GM18909 (cell line): ENCODE measurements around the gene TXN.

Experiments
- ATAC-seq: cut with Tn5 transposase; IDR thresholded peaks from one replicate; pipeline ENCODE4 v1.9.1; 2021; ENCODE audit warnings: mild to moderate bottlenecking; ENCODE audit not compliant: unreplicated experiment, poor library complexity

TXN gene

GRCh38 chr9:110256380-110257096 lies at the start of gene TXN:
TXN (minus strand) TSS chr9:110256507; CDS start chr9:110256435, 72 bp downstream.
- peak; percentile 77 for ATAC-seq

GRCh38 chr9:110303133-110303532 lies 46.8 kb upstream of the TXN start:
- no peak for ATAC-seq

DNA sequence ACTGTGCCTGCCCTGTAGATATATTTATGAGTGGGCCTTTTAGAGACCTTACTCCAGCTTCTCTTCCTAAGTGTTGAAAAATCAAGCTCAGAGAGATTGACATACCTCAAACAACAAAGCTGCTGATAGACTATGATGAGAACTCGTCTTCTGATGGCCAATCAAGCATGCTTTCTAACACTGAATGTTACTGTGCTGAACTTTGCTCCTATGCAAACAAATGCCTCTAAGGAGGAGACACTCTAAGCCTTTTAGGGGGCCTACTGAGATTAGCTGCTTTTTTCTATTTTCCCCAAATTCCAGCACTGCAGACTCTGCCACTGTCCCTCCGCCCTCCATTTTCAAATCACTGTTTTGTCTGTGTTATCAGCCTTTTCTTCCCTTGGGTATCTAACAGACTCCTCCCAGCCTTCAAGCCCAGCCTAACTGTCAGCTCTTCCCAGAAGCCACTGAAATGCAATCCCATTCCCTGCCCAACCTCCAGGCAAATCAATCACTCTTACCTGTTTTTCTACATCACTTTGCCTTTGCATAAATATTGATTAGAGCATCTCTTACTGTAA lies 41.8 kb upstream of the TXN start:
- no peak for ATAC-seq

DNA sequence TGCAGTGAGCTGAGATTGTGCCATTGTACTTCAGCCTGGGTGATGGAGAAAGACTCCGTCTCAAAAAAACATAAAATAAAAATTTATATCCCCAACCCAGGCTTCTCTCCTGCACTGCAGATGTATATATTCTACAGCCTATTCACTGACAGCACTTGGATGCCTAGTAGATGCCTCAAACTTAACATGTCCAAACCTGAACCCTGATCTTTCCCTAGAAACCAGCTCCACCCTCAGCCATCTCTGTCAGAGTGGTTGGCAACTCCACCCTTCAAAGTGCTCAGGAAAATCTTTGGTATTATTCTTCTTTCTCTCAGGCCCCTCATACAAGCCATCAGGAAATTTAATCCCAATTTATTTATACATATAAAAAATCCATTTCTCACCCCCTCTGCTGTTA lies 36.9 kb upstream of the TXN start:
- no peak for ATAC-seq

GRCh38 chr9:110291921-110292557 lies 35.7 kb upstream of the TXN start:
- ATAC-seq: no peak

DNA sequence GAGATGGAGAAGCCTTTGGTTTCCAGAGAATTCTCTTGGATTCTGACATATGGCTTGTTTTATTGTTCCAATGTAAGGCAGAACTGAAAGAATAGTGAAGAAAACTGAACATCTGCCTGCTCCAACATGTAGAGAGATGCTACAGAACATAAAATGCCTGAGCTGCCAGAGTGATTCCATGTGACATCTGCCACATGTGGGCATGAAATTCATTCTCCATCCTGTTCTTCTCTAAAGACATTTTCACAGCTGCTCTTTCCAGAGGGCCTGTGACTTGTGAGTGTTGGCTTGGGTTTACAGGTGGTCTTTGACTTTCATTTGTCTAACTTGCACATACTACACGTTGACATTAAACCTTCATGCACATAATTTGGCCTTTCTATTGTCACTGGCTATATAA lies 33.7 kb upstream of the TXN start:
- ATAC-seq: no peak

DNA sequence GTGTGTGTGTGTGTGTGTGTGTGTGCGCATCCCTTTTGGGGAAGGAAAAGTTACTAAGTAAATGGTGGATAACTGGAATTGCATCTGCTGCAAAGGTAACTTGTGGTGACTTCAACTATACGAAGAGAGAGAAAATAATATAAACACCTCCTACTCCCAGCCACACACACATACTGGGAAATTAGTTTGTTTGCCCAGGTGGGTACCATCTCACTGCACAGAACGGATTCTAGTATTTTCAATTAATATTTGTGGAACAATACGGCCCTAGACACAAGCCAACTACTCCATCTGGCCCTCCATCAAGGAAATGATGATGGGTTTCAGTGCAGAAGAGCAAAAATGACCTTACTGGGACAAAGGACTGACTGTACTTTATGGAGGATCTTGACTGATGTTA lies 32.2 kb upstream of the TXN start:
- no peak for ATAC-seq

DNA sequence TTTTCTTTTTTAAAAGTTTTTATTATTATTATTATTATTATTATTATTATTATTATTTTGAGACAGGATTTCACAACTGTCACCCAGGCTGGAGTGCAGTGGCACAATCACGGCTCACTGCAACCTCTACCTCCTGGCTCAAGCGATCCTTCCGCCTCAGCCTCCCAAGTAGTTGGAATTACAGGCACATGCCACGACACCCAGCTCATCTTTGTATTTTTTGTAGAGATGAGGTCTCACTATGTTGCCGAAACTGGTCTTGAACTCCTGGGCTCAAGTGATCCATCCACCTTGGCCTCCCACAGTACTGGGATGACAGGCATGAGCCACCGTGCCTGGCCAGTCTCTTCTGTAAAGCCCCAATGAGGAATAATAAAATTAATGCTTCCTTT lies 31.0 kb upstream of the TXN start:
- ATAC-seq: no peak

- ATAC-seq: no peak
Observed at GRCh38 chr9:110284211-110284844, 28.0 kb upstream of the TXN start.

- no peak for ATAC-seq
Observed at GRCh38 chr9:110283751-110284150, 27.4 kb upstream of the TXN start.

DNA sequence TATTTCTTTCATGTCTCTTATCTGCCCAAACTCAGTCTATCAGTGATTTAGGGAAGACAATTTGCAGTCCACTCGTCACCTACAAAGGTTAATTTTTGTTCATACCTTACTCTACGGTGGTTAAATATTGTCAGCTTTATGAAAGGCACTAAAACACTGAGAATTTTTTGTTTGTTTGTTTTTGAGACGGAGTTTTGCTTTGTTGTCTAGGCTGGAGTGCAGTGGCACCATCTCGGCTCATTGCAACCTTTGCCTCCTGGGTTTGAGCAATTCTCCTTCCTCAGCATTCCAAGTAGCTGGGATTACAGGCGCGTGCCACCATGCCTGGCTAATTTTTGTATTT lies 26.4 kb upstream of the TXN start:
- no peak for ATAC-seq

DNA sequence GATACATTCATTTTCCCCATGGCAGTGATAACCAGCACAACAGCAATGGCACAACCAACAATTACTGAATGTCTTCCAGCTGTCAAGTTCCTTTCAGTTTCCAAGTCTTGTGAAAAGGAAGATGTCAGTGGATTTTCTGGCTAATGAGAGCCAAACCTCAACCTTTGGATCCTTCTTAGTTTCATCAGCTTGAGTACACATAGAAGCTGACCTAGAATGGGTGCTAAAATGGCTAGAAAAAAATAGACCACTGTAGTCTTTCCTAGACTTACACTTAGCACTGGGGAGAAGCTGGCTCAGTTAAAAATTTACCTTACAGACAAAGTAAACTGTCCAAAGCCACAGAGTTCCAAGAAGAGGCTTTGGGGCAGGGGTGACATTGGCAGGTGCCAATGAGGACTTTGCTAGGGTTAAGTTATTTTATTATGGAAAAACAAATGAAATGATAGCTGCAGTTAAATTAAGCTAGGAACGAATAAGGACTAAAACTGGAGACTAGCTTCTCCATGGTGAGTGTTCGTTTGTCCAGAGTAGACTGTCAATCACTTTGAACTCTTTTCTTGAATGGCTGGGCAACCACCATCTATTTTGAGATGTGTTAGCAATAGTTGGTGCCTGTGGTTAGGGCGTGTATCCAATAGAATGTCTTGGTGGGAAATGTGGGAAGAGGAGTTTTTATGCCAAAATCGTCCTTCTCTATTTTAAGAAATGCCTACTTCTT lies 25.9 kb upstream of the TXN start:
- no peak for ATAC-seq

DNA sequence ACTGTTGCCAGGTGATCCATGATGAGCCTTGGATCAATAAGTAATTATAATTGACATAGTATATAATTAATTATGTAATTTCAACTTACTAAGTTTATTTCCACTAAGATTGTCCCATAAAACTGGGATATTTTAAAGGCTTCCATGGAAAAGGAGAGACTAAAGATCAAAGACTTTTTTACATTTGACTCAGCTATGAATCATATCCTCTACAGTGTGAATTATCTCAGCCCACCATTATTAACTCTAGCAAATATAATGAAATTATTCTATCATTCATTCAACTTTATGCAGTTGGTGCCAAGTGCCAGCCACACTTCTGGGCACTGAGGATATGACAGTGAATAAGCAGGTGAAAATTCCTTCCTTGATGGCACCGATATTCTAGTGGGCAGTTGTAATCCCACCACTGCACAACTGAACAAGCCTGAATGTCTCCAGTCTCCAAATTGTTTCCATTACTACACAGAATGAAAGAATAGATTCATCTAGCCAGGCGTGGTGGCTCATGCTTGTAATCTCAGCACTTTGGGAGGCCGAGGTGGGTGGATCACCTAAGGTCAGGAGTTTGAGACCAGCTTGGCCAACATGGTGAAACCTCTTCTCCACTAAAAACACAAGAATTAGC lies 21.9 kb upstream of the TXN start:
- ATAC-seq: no peak

DNA sequence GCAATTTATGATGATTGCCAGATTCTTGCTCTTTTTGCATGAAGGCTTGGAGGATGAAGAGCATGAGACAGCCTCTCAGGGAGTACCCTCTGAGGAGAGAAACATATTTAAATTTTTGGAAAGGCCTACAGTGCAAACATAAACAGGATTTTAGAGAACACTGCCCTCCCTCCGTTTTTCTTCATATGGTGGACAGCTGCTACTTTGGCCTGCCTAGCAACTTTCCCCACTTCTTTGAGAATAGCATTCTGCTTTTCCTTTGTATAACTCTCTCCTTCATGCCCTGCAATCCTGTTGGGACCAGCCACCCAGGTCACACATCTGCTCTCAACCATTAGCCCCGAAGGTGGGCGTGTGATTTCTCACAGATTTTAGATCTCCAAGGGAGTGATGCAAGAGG lies 20.5 kb upstream of the TXN start:
- ATAC-seq: no peak

DNA sequence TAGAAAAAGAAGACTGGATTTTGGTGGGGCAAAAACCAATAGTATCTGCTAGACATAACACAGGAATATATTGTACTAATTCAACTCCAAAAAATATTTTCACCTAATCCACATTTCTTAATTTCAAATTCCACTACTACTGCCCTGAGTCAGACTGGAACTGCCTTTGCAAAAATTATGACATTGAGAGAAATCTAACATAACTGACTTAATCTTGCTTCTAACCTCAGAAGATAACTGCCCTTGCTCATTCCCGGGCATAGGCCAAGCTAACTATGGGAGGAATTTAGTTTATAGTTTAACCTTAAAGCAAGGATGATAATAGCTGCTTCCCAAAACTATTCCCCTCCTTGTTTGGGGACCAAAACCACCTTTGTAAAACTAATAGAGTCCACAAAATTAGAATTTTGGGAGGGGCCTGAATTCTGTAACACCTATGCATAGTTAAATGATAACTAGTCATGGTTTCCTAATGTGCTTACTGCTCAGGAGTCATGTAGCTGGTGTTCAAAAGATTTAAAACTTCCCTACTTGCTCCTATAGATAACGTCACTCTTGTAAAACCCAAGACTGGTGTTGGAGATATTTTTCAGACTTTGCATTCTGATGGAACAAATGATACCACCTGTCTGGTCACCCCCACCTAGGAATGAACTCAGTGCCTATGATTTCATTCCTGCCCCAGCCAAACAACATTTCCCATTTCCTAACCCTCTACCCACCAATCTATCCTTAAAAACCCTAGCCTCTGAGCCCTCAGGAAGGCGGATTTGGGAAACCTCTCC lies 14.1 kb upstream of the TXN start:
- no peak for ATAC-seq

GRCh38 chr9:110266795-110267194 lies 10.5 kb upstream of the TXN start:
- ATAC-seq: no peak

GRCh38 chr9:110261632-110262031 lies 5.3 kb upstream of the TXN start:
- ATAC-seq: no peak

- no peak for ATAC-seq
Observed at GRCh38 chr9:110260911-110261310, 4.6 kb upstream of the TXN start.

DNA sequence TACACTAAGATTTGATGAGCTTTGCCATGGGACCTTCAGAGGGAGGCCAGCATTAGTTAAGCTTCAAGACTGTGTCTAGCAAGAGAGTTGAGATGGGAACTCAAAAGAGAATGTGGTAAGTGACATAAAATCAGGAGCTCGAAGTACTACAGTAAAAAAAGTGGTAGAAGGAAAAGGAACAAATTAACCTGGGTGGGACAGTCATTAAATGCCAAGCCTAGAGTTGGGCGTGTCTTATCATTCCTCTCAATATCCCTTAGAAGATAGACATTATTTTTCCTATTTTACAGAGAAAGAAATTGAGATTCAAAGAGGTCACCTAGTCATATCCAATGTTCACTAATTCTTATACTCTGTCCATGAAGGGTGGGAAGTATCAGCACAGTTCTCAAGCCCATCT lies 3.3 kb upstream of the TXN start:
- no peak for ATAC-seq

DNA sequence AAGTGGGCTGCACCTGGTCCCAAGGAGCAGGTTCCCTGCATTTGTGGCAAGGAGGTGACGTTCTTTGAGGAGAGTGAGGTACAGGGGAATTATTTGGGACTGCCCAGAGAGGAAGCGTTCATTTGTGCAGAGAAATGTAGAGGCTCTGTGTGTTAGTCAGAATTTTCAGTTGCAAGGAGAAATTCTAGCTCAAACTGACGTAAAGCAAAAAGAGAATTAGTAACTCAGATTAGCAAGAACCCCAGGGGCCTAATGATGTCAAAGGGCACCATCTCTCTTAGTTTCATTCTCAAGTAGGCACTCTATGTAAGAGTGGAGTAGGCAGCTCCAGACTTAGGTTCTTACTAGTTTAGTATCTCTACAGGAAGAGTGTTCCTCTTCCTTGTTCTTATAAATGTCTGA lies 2.4 kb upstream of the TXN start:
- no peak for ATAC-seq
